ENCODE data around the gene PDGFD.
A peak's percentile ranks its signal among the peaks of the same experiment; 100 is the strongest.
"Not testable (repeated sequence)": the region's sequence is repeated elsewhere in the genome, so short reads cannot be mapped to it uniquely, and the experiment has no call there.

Gene PDGFD

DNA sequence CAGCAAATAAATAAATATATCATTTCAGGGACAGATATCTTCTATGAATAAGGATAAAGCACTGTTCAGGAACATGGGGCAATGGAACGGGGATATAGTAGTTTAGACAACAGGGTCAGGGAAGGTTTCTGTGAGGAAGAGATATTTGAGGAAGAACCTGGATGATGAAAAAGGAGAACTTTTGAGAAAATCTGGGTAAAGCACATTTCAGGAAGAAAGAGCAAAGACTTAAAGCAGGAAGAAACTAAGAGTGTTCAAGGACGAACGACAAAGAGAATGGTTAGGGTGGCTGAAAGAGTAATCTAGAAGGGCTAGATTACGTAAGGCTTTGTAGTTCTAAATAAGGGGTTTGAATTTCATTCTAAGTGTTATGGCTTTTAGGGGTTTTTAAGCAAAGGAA, 114.8 kb downstream of the PDGFD start:
- DNase-seq: no peak

DNA sequence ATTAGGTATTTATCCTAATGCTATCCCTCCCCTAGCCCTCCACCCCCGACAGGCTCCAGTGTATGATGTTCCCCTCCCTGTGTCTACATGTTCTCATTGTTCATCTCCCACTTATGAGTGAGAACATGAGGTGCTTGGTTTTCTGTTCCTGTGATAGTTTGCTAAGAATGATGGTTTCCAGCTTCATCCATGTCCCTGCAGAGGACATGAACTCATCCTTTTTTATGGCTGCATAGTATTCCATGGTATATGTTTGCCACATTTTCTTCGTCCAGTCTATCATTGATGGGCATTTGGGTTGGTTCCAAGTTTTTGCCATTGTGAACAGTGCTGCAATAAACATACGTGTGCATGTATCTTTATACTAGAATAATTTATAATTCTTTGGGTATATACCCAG, 117.1 kb downstream of the PDGFD start:
- DNase-seq: not testable (repeated sequence)

DNA sequence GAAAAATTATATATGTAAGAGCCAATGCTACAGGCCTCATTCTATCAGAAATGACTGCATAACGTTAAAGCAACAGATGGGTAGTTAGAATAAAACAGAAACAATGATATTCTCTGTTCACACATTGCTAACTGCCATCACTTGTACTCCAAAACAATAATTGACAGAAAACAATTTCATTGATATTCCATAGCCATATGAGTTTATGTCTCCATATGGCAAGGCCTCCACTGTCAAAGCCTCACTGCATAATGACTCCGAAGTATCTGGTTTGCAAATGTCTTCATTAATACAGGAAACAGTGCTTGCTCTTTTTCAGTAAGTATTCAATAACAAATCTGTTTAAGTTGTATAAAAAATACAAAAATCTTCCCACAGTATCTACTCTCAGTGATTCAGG, 117.6 kb downstream of the PDGFD start:
- no peak for DNase-seq

DNA sequence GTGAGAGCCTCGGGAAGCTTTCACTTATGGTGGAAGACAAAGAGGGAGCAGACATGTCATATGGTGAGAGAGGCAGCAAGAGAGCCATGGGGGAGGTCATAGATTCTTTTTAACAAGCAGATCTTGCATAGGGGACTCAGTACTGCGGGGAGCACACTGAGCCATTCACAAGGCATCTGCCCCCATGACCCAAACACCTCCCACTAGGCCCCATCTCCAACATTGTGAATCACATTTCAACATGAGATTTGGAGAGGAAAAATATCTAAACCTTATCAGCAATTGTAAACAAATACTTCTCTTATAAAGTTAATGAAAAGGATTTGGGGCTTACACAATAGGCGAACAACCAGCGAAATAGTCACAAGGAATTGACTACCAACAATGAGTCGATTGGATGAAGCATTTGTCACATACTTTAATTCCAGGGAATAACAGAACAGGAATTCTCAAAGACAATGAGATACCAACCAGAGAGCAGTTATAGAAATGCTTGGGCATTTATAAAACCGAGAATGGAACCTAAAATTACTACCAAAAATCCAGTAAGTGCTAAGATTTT, 120.2 kb downstream of the PDGFD start:
- no peak for DNase-seq

DNA sequence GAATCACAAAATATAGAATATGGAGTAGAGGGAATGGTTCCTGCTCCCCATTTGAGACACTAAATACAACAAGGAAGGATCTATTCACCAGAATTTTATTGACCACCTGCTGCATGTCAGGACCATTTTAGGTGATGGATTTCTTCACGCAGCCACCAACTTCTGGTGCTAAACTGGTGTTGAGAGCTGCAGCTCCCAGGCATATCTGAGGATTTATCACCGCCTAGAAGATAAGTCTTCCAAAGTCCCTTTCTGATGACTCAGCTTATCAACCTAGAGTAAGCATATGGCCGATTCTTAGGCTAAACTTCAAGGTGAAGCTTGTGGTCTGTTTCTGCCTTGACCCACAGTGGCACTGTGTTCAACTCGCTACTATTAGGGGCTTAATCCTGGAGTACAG, 120.8 kb downstream of the PDGFD start:
- DNase-seq: no peak

DNA sequence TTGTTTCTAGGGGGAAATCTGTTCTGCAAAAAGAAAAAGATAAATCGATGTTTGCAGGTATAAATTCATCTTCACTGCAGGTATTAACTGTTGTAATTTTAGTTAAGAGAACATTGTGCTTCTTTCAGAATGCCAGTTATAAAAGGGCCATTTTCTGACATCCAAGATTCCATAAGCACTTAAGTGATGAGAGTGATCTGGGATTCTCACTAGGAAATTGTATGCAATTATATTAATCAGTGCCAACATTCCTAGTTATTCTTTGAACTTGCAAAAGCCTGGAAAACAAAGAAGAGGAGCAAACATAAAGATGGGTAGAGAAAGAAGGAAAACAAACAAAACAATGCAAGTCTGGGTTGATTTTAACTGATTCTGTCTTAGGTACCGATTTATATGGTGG, 122.2 kb downstream of the PDGFD start:
- DNase-seq: no peak

DNA sequence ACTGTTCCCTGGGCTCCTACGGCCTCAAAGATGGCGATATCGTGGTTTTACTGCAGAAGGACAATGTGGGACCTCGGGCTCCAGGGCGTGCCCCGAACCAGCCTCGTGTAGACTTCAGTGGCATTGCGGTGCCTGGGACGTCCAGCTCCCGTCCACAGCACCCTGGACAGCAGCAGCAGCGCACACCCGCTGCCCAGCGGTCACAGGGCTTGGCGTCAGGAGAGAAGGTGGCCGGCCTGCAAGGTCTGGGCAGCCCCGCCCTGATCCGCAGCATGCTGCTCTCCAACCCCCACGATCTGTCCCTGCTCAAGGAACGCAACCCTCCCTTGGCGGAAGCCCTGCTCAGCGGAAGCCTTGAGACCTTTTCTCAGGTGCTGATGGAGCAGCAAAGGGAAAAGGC, 127.0 kb downstream of the PDGFD start:
- no peak for DNase-seq

DNA sequence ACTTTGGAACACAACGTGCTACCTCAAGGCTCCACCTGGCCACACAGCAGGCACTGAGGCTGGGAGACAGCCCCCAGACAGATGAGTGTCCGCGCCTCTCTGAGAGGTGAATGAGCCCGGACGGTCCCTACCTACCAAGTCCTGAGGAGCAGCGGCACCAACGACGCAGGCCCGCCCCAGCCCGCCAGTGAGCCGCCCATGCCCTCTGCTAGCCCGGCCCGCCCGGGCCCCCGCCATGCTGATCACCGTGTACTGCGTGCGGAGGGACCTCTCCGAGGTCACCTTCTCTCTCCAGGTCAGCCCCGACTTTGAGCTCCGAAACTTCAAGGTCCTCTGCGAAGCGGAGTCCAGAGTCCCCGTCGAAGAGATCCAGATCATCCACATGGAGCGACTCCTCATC, 127.4 kb downstream of the PDGFD start, which contains the start of gene DDI1:
Gene DDI1 (plus strand): TSS at position 53 of the 400 bp plus-strand sequence. CDS start 183 bp downstream, at position 236.
- no peak for DNase-seq

DNA sequence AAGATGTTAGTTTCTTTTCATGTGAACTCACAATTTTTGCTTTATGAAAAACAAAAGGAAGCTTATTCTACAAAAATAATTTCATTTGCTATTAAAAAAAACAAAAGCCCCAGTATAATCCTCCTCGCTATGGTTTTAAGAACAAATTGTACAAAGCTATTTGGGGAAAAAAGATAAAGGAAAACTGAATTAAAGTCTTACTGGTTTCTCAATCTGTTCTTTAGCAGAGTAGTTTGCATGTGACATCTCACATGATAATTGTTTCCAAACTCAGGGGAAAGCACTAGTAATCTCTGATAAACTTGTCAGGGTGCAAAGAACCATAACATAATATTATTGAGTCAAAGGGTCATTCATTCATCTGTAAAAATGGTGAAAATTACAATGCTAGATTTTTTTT, 130.4 kb downstream of the PDGFD start:
- no peak for DNase-seq

DNA sequence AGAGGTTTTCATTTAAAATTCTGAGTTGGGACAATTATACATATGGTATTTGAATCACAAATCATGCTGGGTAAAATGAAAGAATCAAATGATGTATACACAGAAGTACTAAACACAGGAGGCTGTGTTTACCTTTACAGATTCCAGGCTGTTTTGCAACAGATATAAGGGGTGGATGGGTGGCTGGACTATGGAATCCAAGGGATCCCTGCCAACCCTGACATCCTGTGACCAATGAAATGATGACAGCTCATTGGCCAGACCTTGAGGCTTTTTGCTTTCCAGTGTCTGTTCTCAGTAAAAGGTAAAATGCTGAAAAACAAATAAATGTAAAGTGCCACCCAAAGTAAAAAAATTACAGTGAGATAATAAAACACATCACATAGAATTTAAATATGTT, 130.8 kb downstream of the PDGFD start:
- peak in 1 of 2 experiments; percentile 58 for DNase-seq

DNA sequence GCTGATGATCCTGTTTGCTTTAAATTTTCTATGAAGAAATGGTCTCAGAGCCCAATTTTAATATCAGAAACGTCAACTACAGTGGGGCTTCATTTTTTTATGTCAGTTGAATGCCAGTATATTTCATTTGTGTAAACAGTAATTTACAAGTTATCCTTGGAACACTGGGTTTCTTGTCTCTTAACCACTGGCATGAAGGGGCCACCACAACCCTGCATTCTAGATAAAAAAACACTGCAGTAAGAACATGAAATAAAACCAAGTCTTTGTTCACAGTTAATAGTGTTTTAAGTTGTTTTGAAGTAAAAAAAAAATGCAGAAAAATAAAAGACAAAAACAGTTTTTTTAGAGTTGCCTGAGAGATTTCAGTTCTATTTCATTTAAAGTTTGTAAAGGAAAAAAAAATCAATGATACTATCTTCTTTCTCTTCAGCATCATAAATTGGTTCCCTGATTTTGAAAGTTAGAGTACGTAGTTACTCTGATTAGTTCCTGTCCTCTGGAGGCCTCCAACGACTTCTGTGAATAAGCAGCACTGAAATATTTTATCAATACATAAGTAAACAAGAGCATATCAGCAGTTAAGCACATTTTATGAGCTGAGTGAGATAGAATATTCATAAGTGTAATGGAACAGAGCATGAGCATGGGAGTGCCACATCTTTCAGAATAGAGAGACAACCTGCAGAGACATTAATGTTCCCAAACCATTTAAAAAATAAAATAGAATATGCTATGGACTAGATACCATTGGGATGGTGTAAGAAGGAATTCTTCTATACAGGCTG, 135.3 kb downstream of the PDGFD start:
- DNase-seq: no peak

DNA sequence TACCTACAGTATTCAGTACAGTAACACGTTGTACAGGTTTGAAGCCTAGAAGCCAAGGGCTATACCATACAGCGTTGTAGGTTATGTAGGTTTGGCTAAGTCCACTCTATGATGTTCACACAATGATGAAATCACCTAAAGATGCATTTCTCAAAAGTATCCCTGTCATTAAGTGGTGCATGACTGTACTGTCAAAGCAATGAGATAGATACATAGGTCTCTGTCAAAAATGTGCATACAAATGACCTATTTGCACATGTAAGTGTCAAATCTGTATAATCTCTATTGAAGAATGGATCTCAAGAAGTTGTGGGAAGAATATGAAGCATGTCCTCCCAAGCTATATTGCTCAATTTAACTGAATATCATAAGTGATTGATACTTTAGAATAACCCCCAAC, 139.4 kb downstream of the PDGFD start:
- no peak for DNase-seq

DNA sequence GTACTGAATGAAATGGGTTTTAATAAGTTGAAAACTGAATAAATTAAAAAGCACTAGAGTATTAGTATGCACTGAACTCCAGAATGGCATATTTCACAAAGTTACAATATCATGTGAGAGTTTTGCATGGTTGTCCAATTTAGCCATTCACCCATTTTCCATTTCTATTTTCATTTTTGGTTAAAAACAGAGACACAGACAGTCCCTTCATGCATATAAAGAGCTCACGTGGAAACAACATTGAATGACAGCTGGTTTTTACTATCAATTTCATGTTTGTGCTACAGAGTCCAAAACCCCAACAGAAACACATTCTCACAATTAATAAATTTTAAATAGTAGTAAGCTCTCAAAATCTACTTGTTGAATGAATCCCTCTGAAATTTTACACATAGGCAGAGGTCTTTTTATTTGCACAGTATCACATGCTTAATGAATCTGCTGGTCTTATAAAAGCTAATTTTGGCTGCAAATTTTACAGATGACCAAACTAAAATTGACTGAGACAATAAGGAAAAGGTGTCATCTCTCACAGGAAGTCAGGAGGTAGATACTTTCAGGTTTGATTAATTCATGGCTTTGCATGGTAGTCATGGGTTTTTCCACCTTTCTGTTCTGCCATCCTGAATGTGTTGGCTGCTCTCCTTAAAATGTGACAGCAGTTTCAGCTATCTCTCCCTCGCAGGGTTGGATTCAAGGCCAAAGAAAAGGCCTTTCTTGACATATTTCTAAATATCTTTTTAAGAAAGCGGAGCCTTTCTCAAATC, 148.1 kb downstream of the PDGFD start:
- DNase-seq: no peak

DNA sequence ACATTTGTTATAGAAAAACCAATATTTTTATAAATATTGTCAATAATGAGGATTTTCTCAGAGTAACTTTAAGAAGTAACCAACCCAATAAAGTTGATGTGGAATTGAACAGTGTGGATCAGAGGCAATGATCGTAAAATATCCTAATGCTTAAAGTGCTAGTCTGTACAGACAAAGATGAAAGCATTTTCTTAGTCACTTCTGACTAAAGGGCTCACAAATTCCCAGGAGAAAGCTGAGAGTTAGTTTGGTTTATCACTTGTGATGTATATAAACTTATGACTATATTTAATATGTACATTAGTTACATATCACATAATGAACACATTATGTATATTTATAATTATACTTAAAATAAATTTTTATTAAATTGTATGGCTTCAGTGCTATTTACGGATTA, 152.9 kb downstream of the PDGFD start:
- DNase-seq: no peak

DNA sequence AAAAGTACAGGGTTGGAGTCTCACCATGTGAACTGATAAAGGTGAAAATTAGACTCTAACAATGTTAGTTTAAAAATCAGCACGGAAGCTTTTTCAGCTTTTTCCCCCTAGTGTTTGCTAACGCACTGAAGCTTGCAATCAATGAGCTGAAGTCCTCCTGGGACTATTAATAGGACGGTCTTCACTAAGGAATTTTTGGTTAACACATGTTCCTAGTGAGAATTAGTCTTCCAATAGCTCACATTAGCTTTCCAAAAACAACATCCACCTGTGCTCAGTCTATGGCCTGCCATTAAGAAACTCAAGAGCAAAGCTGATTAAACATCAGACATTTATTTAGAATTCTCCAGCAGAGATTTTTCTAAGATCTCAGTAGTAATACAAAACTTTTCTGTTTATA, 154.2 kb downstream of the PDGFD start:
- peak in 1 of 2 experiments; percentile 27 for DNase-seq

DNA sequence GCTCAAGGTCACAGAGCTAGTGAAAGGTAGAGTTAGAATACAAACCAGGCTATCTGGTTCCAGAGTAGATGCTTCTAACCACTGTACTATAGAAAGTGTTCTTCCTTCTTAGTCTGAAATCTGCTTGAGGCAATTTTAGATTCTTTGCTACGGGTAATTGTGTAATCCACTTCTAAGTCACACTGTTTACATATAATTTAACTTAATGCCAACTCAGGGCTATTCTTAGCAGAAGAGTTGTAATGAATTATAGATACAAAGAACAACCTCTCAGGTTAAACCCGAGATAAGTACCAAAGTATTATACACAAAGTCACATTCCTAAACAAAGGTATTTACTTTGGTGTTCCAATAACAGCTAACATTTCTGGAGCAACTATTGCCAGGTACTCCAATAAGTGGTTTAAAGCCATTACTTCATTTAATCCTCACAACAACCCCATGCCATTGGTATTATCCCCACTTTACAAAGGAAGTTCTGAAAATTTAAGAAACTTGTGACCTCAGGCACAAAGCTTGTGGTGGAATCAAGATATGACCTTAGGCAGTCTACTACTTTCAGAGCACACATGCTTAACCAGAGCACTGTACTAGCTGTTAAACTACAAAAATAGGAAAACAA, 158.6 kb downstream of the PDGFD start:
- DNase-seq: no peak

DNA sequence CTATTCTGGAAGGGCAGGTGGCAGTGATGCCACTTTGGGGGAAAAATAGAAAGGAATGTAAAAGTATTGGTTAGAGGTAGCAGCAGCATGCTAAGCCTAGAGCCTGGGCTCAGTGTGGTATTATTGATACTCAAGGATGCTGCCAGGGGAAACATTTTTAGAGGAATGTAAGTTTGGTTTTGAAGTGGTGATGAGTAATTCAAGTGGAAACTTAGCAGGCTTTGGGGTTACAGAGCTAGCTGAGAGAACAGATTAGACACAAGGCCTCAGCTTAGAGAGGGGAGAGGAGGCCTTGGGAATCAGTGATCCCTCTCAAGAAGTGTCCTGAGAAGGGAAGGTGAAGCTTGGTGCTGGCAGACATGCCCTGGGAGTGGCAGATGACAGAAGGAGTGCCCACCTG, 160.5 kb downstream of the PDGFD start:
- DNase-seq: no peak

DNA sequence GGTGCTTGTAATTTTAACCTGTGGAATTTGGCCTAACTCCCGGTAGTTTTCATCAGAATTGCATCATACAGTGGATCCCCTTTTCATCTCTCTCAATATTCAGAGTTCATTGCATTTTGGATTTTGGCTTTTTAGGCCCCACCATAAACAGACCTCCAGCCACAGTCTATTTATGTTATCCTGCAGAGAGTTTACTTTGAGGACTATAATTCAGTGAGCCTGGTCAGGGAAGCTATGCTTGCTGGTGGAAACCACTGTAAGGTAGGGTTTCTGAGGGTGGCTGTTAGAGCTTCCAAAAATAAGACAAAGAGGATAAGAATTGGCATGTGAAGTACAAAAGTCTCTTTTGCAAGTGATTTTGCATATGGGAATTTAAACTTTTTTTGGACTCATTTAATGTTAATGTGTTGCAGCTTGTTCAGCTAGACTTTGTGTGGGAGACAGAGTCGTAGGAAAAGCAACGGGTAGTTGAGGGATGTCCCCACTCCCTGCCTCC, 162.3 kb downstream of the PDGFD start:
- no peak for DNase-seq

DNA sequence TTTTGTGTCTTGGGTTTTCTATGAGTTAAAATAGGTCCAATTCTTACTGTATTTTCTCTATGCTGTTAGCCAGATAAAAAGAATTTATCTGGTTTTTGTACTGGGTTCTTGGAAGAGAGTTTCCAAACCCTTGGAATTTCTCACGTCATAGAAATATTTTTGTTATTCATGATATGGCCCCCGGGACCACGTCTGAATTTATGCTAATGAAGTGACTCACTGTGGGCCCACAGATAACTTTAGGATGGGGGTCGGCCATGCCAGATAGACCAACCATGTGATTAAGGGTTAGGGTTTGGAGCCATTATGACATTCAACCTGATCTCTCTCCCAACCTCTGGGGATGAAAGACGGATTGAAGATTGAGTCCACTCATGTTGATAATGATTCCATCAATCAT, 163.1 kb downstream of the PDGFD start:
- DNase-seq: no peak

DNA sequence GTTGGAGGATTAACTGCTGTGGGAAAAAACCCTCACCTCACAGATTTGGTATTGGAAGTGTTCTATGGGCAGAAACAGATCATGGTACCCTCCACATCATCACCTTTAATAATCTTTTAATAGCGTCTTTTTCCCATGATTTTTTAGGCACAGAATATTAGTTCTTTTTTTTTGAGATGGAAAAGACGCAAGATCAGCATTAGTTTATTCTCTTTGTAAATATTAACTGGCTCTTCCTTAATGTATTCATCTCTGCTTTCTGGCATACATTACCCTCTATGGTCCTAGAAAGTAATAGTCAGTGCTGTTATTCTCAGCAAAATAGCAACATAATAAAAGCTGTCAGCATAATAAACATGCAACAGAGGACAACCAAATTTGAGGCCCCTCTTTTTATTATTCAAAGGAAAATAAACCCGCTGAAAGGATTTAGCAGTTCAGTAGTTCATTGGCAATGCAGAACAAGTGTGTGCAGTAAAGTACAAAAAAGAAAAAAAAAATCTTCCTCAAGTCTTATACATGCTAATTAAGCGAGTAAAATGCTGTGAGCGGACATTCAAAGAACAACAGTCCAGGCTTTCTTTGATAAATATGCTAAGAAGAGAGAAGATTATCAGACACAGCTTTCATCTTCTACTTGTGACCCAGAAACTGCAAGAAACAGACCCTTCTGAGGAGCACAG, 165.0 kb downstream of the PDGFD start:
- no peak for DNase-seq

DNA sequence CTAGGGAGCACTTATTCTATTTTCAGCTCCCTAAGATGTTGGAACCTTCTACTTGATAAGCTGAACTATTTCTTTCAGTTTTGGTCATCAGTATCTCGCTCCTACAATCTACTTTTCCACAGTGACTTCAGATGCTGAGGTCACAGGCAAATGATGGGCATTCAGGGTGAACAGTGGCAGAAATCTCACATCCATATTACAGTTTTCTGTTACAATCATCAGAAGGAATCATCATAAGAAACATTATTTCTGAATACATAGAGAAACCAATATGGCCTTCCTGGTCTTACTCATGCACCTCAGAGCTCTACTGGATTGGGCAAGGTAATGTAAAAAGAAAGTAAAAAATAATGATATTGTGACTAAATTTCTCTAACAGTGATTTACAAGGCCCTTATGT, 166.9 kb downstream of the PDGFD start:
- no peak for DNase-seq

DNA sequence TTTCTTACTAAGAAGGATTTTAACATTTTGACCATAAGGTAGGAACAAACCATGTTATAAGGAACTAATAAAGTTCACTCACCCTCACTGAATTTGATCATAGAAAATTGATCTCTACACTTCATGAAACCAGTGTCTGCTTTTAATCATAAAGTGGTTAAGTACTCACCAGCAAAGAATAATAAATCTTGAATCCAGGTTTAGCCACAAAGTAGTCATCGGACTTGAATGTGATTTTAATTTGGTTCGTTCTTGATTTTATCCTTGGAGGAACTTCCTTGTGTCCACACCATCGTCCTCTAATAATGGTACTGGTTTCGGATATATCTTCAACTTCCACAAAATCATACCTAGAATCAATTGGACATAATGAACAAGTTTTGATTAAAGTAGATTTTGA, 168.1 kb downstream of the PDGFD start:
- no peak for DNase-seq

DNA sequence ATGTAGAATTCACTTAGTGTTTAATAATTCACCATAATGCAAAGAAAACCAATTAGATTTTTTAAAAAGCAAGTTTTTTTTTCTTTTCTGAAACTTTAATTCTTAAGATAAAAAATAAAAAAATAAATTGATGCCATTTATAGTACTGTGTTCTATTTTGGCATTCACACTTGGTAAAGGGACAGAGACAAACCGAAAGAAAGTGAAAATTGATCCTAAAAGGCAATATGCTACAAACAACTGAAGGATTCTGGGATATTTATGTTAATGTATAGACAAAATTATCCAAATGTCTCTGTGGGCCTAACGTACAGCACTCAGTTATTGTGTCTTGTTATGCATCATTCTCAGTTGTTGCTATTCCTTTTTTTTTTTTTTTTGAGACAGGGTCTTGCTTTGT, 169.4 kb downstream of the PDGFD start:
- DNase-seq: no peak
